Sigmoid colon (tissue), 7 donors: ENCODE results near the gene SDHA. TPM values are rescaled to one million over a fixed set of nuclear protein-coding genes. Genes with fewer than 3 reads are reported as not detected.

ENCODE experiments used
- DNase-seq: peaks from one replicate; pipeline ENCODE4 v3.0.0-alpha.2; 2019
- H3K27ac ChIP-seq, 4 donors: fragments of 200-600 bp; sonication (generic); one replicate each; pipeline ENCODE4 v1.5.1; 2016 to 2019; ENCODE audit warnings: mild to moderate bottlenecking in 1 of 4
- H3K27me3 ChIP-seq, 3 donors: fragments of 200-600 bp; sonication (generic); one replicate each; pipeline ENCODE4 v1.5.1; 2019; ENCODE audit warnings: mild to moderate bottlenecking in 1 of 3
- H3K36me3 ChIP-seq, 4 donors: fragments of 200-600 bp; sonication (generic); one replicate each; pipeline ENCODE4 v1.5.1; 2016 to 2019
- H3K4me1 ChIP-seq, 4 donors: fragments of 200-600 bp; sonication (generic); one replicate each; pipeline ENCODE4 v1.5.1; 2017 to 2019
- H3K4me3 ChIP-seq, 4 donors: fragments of 200-600 bp; sonication (generic); one replicate each; pipeline ENCODE4 v1.5.1; 2017 to 2019; ENCODE audit warnings: mild to moderate bottlenecking in 2 of 4, moderate library complexity in 1 of 4
- H3K9me3 ChIP-seq, 4 donors: fragments of 200-600 bp in 3 of 4; sonication (generic) in 3 of 4; one replicate each; pipeline versions ENCODE4 v1.5.1 to v1.6.1; 2013 to 2019
- CTCF ChIP-seq, 4 experiments: fragments of 450-650 bp in 3 of 4; fragments of 200-600 bp in 1 of 4; IDR thresholded peaks; one replicate each; pipeline ENCODE4 v1.5.1; 2016 to 2019; ENCODE audit warnings: antibody characterized with exemption in 4 of 4, mild to moderate bottlenecking in 3 of 4, moderate library complexity in 2 of 4
- EP300 ChIP-seq, 4 donors: sonication (generic); formaldehyde crosslinking; IDR thresholded peaks; one replicate each; pipeline ENCODE4 v1.6.1; 2017; ENCODE audit warnings: antibody characterized with exemption in 4 of 4
- POLR2A ChIP-seq, 2 donors: fragments of 450-650 bp; IDR thresholded peaks; one replicate each; pipeline ENCODE4 v1.6.1; 2016; ENCODE audit warnings: antibody characterized with exemption in 2 of 2, mild to moderate bottlenecking in 2 of 2, moderate library complexity in 2 of 2
- POLR2AphosphoS5 ChIP-seq, 4 donors: sonication (generic); formaldehyde crosslinking; IDR thresholded peaks; one replicate each; pipeline ENCODE4 v1.6.1; 2017; ENCODE audit warnings: antibody characterized with exemption in 4 of 4
- WGBS, 2 donors: extraction: QIAGEN DNeasy Blood & Tissue Kit; methylation state at CpG; one replicate each; pipeline ENCODE4 v1.1.7; 2013; 5-methylcytosine and 5-hydroxymethylcytosine counted together
- intact Hi-C: fragments of 100-400 bp; cut with DNase I; formaldehyde crosslinking; loops from one replicate; pipeline ENCODE4 v1.15.1; 2023
- polyA plus RNA-seq, 3 donors: library from polyadenylated mRNA; stranded (reverse); fragments of 200-250 nt; gene quantifications; one replicate each; pipeline ENCODE4 v1.2.3, GENCODE V29; 2013
- total RNA-seq, 4 donors: library from RNA; depleted of rRNA; stranded (reverse); fragments of >200 nt; gene quantifications; one replicate each; pipeline ENCODE4 v1.1.0, GENCODE V29; 2016
- donor health status: healthy with polysubstance abuse.
- donor health status: Bipolar disorder and iron deficiency.
- donor health status: healthy.

SDHA gene
- total and polyA plus RNA-seq, 7 donors: 72.7 to 290 (median 87.0) TPM

- no peak for DNase-seq
- Histone ChIP-seq H3K4me3 (no peak overlapping the region), H3K9me3 (no peaks in the 10 kb centered on the region), H3K27me3 (no peaks in the 10 kb centered on the region), H3K4me1 (peaks cover 0 to 3% (median 2%) of the 10 kb centered on the region in 4 donors), H3K27ac (no peak overlapping the region), H3K36me3 (peaks cover 0 to 38% (median 7%) of the 10 kb centered on the region in 4 donors)
- 46 to 74% methylated on average over 4 of the region's 4 CpGs for WGBS, 2 donors
- intact Hi-C loops: no loop called here
- TF ChIP-seq POLR2A (IDR thresholded peaks at IDR 0.05): no peak
- TF ChIP-seq CTCF (IDR thresholded peaks at IDR 0.05): no peak
- TF ChIP-seq EP300 (IDR thresholded peaks at IDR 0.05): no peak
- TF ChIP-seq POLR2AphosphoS5 (IDR thresholded peaks at IDR 0.05): no peak
These were observed 17.1 kb upstream of the SDHA start for GRCh38 chr5:200985-201384.

DNA sequence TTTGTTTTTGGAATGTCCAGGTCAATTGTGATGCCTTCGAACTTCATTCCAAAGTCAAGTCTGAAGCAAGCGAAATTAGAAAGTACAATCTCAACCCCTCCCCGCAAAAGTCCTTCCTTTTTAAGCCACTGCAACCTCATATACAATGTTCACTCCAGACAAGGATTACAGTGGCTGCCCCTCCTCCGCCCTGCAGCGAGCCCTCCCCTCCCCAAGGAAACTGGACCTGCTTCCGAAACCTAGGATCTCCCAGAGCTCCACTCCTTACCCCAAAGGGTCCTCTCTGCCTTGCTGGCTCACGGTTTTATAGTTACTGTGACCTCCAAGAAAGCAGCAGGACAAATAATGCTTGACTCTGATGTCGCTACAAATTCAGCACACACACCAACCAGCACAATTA, 16.4 kb upstream of the SDHA start:
- no peak overlapping the region for H3K27ac ChIP-seq
- TF ChIP-seq EP300 (IDR thresholded peaks at IDR 0.05): no peak
- no peak for TF ChIP-seq CTCF (IDR thresholded peaks at IDR 0.05)
- no peak for TF ChIP-seq POLR2A (IDR thresholded peaks at IDR 0.05)
- TF ChIP-seq POLR2AphosphoS5 (IDR thresholded peaks at IDR 0.05): no peak
- intact Hi-C loops: no loop called here
- no peaks in the 10 kb centered on the region for H3K27me3 ChIP-seq
- DNase-seq: no peak
- peaks cover 0 to 10% (median 9%) of the 10 kb centered on the region in 4 donors for H3K4me1 ChIP-seq
- peaks cover 0 to 38% (median 7%) of the 10 kb centered on the region in 4 donors for H3K36me3 ChIP-seq
- H3K9me3 ChIP-seq: no peaks in the 10 kb centered on the region
- no peak overlapping the region for H3K4me3 ChIP-seq
- 90 to 96% methylated on average over 8 of the region's 8 CpGs for WGBS, 2 donors

- Histone ChIP-seq H3K27me3 (no peaks in the 10 kb centered on the region), H3K27ac (no peak overlapping the region), H3K4me1 (peaks cover 0 to 15% (median 12%) of the 10 kb centered on the region in 4 donors), H3K4me3 (no peak overlapping the region), H3K36me3 (peaks cover 0 to 38% (median 7%) of the 10 kb centered on the region in 4 donors), H3K9me3 (no peaks in the 10 kb centered on the region)
- WGBS, 2 donors: 92 to 93% methylated on average over 26 of the region's 26 CpGs
- TF ChIP-seq POLR2A (IDR thresholded peaks at IDR 0.05) (no peak), EP300 (IDR thresholded peaks at IDR 0.05) (no peak), POLR2AphosphoS5 (IDR thresholded peaks at IDR 0.05) (no peak), CTCF (IDR thresholded peaks at IDR 0.05) (no peak)
- no peak for DNase-seq
- intact Hi-C loops: no loop called here
These were observed 14.7 kb upstream of the SDHA start for GRCh38 chr5:203246-203930.

GRCh38 chr5:204001-204400, 14.1 kb upstream of the SDHA start:
- Histone ChIP-seq H3K4me1 (peaks cover 0 to 15% (median 12%) of the 10 kb centered on the region in 4 donors), H3K36me3 (peaks cover 0 to 38% (median 7%) of the 10 kb centered on the region in 4 donors)
- intact Hi-C loops: no loop called here

More at GRCh38 chr5:204001-204400, 14.1 kb upstream of the SDHA start:
- H3K27me3 ChIP-seq: no peaks in the 10 kb centered on the region
- H3K27ac ChIP-seq: no peak overlapping the region
- TF ChIP-seq POLR2A (IDR thresholded peaks at IDR 0.05) (no peak), EP300 (IDR thresholded peaks at IDR 0.05) (no peak), CTCF (IDR thresholded peaks at IDR 0.05) (no peak), POLR2AphosphoS5 (IDR thresholded peaks at IDR 0.05) (no peak)
- WGBS, 2 donors: 81 to 91% methylated on average over 6 of the region's 6 CpGs
- no peaks in the 10 kb centered on the region for H3K9me3 ChIP-seq
- H3K4me3 ChIP-seq: no peak overlapping the region
- no peak for DNase-seq
